ENCODE data around the gene TSPAN13. TPM values are rescaled to one million over a fixed set of nuclear protein-coding genes. Genes with fewer than 3 reads are reported as not detected.
A peak's percentile ranks its signal among the peaks of the same experiment; 100 is the strongest.

TSPAN13 gene
- total and polyA plus RNA-seq, 10 donors: 30.1 to 53.0 (median 46.9) TPM

GRCh38 chr7:16791905-16792698 is 38.5 kb downstream of the TSPAN13 start:
- H3K4me1 ChIP-seq: no peaks in the 10 kb centered on the region
- no peaks in the 10 kb centered on the region for H3K9me3 ChIP-seq
- intact Hi-C loops (cut with DNase I; ENCODE audit: low total_unique reads): no loop called here
- no peaks in the 10 kb centered on the region for H3K27me3 ChIP-seq (replicated peaks in 1 of 7)
- TF ChIP-seq CTCF (IDR thresholded peaks at IDR 0.05 in 8 of 11, conservative IDR thresholded peaks at IDR 0.05 in 3 of 11) (no peak), POLR2AphosphoS5 (IDR thresholded peaks at IDR 0.05) (no peak), POLR2A (IDR thresholded peaks at IDR 0.05) (no peak)
- H3K4me3 ChIP-seq: no peak overlapping the region
- no peak overlapping the region for H3K27ac ChIP-seq
- no peak for DNase-seq
- WGBS, 5 donors: 66 to 80% (median 70%) methylated on average over 5 of the region's 5 CpGs
- peaks cover 0 to 6% (median 0%) of the 10 kb centered on the region in 6 donors for H3K36me3 ChIP-seq

- Histone ChIP-seq H3K4me1 (no peaks in the 10 kb centered on the region), H3K27ac (no peak overlapping the region), H3K4me3 (no peak overlapping the region), H3K9me3 (no peaks in the 10 kb centered on the region), H3K36me3 (no peaks in the 10 kb centered on the region), H3K27me3 (replicated peaks in 1 of 7) (no peaks in the 10 kb centered on the region)
- no peak for DNase-seq
- TF ChIP-seq POLR2A (IDR thresholded peaks at IDR 0.05): no peak
- no peak for TF ChIP-seq POLR2AphosphoS5 (IDR thresholded peaks at IDR 0.05)
- no peak for TF ChIP-seq CTCF (IDR thresholded peaks at IDR 0.05 in 8 of 11, conservative IDR thresholded peaks at IDR 0.05 in 3 of 11)
- intact Hi-C loops (cut with DNase I; ENCODE audit: low total_unique reads): no loop called here
- 77 to 85% (median 83%) methylated on average over 3 of the region's 3 CpGs for WGBS, 5 donors
Observed at GRCh38 chr7:16794986-16795385, 41.4 kb downstream of the TSPAN13 start.

GRCh38 chr7:16795624-16796023 is 42.1 kb downstream of the TSPAN13 start:
- Histone ChIP-seq H3K27me3 (replicated peaks in 1 of 7) (no peaks in the 10 kb centered on the region), H3K4me3 (no peak overlapping the region), H3K9me3 (no peaks in the 10 kb centered on the region), H3K4me1 (no peaks in the 10 kb centered on the region), H3K36me3 (no peaks in the 10 kb centered on the region), H3K27ac (no peak overlapping the region)
- no peak for DNase-seq
- 32 to 40% (median 36%) methylated on average over 6 of the region's 6 CpGs for WGBS, 5 donors
- intact Hi-C loops (cut with DNase I; ENCODE audit: low total_unique reads): no loop called here
- TF ChIP-seq CTCF (IDR thresholded peaks at IDR 0.05 in 8 of 11, conservative IDR thresholded peaks at IDR 0.05 in 3 of 11) (no peak), POLR2AphosphoS5 (IDR thresholded peaks at IDR 0.05) (no peak), POLR2A (IDR thresholded peaks at IDR 0.05) (no peak)

- no peak overlapping the region for H3K4me3 ChIP-seq
- TF ChIP-seq CTCF (IDR thresholded peaks at IDR 0.05 in 8 of 11, conservative IDR thresholded peaks at IDR 0.05 in 3 of 11) (peak in 7 of 11 experiments; percentile 9 to 35 (median 30)), POLR2AphosphoS5 (IDR thresholded peaks at IDR 0.05) (no peak)
- intact Hi-C loops (cut with DNase I; ENCODE audit: low total_unique reads): loop anchor here (10.0 kb wide), 1 partner anchor 114 kb away; no protein-coding TSS in a partner anchor
- DNase-seq: no peak
- no peaks in the 10 kb centered on the region for H3K4me1 ChIP-seq
- H3K36me3 ChIP-seq: no peaks in the 10 kb centered on the region
- no peak overlapping the region for H3K27ac ChIP-seq
- H3K9me3 ChIP-seq: no peaks in the 10 kb centered on the region
- no peaks in the 10 kb centered on the region for H3K27me3 ChIP-seq (replicated peaks in 1 of 7)
Observed at GRCh38 chr7:16801111-16801542, 47.6 kb downstream of the TSPAN13 start.
